Embryonic facial prominence (tissue), 1 donor: ENCODE measurements around the gene CDH16.

ENCODE experiments used
- DNase-seq: peaks from one replicate; pipeline ENCODE4 v3.0.0-alpha.2; 2016; ENCODE audit errors: extremely low spot score

The CDH16 gene

DNA sequence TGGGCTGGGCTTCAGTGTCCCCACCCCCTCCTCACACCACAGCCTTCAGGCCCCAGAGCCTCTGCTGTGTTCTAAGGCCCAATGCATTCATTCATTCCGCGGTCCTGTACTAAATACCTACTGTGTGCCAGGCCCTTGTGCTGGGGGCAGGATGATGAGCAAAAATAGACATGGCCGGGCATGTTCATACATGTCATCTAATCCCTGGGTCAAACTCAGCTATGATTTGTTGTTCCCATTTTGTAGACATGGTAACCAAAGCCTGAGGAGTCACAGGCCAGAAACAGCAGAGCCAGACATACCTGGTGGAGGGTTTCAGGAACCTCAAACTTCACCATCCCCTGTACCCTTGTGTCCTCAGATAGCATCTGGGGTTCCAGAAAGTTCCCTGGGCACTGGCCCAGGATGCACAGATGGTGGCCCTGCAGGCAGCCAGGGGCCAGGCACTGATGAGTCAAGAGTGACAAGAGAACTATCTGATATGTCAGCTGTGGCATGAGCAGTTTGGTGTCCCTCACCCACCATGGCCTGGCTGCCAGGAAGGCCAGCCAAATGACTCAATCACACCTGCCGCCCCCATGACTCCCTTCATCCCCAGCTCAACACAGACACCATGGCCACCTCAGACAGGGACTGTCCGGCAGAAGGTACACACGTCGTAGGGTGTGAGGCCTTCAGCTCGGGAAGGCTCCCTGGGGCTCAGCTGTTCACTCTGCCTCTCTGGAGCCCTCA is 9.4 kb upstream of the CDH16 start:
- no peak for DNase-seq

DNA sequence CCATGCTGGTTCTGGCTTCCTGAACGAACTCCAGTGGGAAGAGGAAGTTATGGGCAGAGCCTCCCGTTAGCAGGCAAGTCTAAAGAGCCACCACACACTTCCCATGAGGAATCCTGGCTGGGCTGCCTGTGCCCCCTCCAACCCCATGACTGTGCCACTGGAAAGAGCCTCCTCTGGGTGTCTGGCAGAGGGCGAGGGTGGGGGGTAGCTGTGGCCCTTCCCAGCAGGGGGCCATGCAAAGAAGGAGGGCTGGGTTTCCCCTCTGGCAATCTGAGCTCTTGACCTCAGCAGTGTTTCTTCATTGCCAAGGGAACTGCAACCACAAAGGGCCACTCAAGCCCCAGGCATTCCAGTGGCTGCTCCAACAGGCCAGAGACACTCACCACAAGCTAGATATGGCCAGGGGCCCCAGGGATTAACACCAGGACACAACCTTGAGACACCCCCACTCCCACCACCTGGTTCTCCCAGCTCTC is 8.3 kb upstream of the CDH16 start:
- DNase-seq, result no peak

DNA sequence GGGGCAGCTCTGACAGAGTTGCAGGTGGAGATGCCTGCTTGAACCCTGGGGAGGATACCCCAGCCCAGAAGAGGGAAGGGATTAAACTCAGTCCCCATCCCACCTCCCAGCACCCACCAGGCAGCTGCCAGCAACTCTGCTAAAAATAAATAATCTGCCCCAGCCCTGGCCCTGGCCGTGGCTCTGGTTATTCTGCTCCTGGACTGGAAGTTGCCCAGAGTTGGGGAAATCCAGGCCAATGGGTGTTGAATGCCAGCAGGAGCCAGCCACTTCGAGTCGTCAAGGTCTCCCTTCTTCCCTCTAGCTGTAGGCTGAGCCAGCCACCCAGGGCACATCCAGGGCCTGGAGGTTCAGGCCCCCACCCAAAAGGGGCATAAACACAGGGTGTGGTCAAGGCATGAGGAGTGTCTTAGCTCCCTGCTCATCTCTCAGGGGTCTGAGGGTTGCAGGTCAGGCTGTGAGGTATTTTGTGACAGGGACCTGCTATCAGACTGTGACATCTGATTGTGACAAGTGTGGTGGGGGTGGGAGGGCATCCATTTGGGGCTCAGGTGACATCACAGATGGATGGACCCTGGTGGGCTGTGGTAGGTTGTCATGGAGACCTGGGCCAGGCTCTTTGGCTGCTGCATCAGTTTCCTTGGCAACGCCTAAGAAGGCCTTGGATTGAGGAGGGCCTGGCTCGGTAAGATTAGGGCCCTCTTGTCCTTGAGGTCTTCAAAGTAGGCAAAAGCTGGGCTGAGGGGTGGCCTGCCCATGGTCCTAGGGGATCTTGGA is 7.7 kb upstream of the CDH16 start:
- DNase-seq, result no peak

DNA sequence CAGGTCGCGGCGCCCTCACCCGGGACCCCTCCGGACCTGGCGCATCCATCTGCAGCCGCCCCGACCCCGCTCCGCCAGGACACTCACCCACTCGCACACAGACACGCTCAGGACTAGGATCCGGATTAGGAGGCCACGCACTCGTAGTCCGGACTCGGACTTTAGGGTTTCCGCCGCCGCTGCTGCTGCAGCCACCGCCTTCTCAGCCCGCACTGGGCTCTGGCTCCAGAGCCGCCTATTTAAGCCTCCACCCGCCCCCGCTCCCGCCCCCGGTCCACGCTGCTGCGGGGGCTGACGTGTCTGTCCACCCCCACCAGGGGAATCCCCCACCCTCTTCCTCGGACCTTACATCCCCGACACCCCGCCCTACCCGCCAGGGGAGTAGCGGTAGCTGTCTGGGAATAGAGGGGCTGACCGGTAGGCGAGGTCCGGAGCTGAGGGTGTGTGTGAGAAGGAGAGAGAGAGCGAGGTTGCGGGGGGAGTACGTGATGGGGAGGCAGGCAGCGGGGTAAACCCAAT is 6.7 kb upstream of the CDH16 start, which contains the start of gene RRAD:
Gene RRAD (minus strand): TSS at position 214 of the 519 bp plus-strand sequence. CDS start 356 bp downstream, outside the sequence.
- no peak for DNase-seq

DNA sequence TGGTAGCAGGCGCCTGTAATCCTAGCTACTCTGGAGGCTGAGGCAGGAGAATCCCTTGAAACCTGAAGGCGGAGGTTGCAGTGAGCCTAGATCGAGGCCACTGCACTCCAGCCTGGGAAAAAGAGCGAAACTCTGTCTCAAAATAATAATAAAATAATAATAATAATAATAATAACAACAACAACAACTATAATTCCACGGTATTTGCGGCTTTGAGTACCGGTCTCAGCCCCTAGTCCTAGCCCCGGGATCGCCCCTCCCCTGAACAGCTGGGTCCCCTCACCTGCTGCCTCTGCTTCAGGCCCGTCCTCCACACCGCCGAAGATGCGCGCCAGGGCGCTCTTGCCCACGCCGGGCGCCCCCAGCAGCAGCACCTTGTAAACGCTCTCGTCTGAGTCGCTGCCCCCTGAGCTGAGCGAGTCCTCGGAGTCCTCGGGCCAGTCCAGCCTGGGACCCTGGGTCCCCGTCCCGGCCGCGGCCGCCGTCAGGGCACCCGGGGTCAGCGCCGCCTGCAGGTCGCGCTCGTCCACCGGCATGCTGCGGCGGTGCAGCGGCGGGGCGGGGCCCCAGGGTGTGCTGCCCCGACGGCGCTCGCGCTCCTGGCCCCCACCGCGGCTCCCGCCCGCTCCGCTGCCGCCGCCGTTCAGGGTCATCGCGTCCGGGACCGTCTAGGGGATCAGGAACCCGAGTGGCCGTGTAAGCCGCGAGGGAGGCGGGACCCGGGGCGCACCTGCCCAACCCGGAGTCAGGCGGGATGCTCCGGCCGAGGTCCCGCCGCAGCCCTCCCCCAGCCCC is 6.0 kb upstream of the CDH16 start:
- DNase-seq, result no peak

DNA sequence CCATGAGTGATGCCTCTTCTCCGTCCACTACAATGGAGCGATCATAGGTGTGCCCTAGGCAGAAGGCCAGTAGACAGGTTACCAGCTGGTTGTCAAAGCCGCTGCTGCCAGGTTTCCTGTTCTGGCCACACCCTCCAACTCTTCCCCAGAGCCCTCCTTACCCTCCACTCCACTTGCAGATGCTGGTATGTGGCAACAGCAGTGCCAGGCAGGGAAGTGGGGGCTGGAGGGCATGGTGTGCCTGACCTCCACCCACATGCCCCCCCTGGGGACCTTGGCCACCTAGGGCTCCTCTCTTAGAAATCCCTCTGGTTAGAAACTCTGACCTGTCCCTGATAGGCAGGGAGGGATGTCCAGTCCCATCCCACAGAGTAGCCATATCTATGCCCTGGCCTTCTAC is 5.2 kb upstream of the CDH16 start:
- DNase-seq, result no peak

DNA sequence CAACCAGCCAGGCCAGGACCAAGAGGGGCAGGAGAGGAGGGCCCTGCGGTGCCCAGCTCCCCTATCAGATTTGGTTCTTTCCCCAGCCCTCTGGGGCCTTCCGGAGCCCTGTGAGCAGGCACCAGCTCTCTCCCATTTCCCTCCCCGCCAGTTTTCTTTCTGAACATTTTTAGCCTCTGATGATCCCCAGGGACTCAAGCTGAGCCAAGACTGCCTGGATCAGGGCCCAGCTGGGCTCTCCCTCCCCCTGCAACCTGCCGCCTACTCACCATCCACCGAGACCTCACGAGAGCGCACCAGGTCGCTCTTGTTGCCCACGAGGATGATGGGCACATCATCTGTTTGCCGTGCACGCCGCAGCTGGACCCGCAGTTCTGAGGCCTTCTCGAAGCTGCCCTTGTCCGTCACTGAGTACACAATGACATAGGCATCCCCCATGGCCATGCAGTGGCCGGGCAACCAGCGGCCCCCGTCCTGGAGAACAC is 4.6 kb upstream of the CDH16 start:
- no peak for DNase-seq

DNA sequence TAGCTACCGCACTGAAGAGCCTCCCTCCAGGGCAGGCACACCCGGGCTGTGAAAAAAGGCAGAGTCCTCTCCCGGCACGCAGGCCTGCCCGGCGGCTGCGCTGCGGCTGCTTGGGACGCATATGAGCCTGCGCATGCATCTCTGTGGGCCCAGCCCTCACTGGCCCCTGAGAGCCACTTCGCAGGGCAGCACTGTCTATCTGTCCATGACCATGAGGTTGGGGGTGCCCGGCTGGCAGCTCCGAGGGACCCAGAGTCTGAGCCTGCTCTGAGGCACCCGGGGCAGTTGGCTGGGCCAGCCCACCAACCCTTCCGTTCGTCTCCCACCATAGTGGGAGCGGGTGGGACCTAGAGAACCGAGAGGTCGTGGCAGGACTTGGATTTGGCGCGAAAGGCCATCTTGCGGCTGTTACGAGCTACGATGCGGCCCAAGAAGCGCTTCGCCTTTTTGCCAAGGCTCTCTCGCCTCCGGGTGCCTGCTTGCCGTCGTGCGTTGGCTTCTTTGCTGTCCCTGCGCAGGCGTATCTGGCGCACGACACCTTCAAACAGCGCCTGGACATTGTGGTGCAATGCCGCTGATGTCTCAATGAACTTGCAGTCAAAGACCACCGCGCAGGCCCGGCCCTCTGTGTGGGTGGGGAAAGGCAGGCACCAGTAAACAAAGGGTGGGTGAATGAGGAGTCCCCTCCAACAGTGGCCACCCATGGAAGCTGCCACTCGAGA is 3.2 kb upstream of the CDH16 start:
- DNase-seq, result no peak

DNA sequence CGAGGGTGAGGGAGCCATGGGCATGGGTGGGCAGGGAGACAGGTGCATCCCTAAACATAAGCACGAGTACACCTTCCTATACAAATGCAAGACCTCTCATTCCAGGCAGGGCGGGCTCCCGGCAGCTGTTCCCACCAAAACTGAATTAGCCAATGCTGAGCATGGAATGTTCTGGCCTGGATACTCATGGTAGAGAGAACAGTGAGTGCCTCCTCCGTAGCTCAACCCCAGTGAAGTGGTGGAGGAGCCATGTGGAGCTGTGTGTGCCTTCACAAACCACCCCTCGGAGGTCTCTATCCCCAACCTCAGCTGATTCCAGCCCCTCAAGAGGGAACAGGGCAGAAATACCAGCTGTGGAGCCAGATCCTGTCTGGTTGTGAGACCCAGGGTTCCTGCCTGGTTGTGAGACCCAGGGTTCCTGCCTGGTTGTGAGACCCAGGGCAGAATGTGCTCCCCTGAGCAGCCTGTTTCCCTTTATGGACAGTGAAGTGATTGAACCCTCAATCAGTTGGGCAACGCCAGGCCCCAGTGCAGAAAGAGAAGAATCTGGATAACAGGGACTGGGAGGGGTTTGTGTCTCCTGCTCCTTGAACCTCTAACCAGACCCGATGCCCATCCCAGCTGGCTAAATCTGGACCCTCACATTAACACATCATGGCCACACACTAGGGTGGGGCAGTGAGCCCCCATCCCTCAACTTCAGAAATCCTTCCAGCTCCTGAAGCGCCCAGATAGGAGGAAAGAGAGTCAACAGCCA is 2.4 kb upstream of the CDH16 start:
- DNase-seq, result no peak

DNA sequence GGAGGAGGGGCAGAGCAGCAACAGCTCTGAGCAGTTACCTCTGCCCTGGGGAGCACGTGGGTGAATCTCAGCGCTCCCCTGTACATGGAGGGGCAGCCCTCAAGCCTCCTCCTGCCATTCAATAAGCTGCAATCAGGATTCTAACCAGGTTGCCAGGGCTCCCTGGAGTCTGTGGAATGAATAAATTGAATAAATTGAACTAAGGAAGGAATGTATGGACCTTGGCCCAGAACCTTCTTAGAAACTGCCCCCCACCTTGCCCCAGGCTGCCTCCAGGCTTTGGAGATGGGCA is 1.6 kb upstream of the CDH16 start:
- DNase-seq, result no peak

DNA sequence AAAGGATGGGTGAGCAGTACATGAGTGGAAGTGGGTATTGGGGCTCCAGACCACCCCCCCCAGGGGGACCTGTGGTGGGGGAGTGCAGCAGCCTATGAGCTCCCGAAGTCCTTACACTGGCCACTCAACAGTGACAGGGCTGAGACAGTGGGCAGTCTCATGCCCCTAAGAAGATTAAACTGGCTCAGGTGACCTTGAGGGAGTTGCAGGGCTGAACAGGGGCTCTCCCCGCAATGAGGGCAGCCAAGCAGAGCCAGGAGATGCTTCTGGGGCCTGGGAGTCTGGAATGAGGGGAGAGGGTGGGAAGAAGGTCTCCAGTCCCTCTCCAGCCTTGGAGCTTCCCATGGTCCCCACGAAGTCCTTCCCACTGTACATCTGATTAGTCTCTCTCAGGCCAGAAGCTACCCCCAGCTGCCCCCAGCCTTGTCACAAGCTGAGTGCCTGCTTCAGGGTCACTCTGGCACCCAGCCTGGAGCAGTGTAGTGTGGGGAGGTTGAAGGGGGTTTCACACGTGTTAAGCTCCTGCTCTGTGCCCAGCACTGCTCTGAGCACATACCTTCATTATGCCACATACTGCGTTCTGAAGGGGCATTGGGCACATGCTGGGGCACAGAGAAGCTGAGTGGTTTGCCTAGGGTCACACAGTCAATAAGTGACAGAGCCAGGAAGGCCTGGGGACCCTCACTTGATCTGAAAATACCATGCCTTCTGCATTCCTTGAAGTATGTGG is 1.0 kb upstream of the CDH16 start:
- DNase-seq, result no peak

DNA sequence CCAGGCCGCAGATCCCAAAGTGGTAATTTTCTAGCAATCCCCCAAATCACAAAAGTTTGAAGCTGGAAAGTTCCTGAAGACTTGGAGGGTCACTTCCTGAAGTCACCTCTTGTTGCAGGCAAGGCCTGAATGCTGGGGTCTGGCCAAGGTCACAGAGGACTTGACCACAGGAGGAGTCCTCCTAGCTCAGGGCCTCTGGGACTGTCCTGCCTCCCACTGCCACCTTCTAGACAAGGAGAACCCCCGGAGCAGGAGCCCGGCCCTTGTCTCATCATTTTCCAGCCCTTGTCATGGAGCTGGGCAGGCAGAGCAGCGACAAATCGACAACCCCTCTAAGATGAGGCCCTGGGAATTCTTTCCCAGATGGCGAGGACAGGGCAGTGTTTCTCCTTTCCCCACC is 330 bp downstream of the CDH16 start:
- no peak for DNase-seq

DNA sequence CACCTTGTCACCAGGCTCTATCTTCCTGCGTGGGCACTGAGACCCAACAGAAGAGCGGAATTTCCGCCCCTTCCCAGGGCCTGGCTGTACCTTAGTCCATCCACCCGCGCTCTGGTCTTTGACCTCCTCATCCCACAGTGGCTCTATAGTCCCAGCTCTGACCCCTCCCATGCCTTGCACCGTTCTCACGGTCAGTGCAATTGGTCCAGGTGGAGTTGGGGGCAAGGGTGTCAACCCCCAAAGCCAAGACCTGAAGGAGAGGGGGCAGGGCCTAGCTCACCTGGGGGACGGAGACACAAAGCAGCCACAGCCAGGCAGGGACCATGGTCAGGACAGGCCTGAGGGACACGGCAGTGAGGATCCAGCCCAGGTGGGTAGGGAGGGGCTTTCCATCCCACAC is 944 bp downstream of the CDH16 start:
- DNase-seq, result no peak

DNA sequence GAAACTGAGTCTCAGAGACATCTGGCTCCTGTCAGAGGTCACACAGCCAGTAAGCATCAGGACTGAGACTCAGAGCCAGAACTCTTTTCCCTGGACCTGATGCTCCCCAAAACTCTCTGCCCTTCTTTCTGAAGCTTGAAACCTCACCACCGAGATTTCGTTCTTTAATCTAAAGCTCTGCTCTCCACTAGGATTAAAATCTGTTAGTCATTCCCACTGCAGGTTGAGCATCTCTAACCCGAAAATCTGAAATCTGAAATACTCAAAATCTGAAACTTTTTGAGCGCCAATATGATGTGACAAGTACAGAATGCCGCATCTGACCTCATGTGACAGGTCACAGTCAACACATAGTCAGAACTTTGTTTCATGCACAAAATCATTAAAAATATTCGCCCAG is 2.2 kb downstream of the CDH16 start:
- DNase-seq, result no peak

DNA sequence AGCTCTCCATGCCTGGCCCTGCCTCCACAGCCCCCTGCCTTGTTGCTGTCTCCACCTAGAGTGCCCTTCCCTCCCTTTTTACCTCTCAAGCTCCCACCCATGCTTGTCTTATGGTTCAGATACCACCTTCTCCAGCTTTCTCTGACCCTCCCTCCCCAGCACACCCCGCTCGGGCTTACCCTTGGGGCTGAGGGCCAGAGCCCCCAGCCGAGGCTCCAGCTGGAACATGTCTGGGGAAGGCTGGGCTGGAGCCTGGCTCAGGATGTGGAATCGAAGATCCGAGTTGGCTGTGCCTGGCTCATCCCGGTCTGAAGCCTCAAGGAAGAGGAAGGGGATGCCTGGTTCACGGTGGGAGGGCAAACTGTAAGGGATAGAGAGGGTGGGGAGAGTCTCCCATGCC is 3.6 kb downstream of the CDH16 start:
- no peak for DNase-seq

DNA sequence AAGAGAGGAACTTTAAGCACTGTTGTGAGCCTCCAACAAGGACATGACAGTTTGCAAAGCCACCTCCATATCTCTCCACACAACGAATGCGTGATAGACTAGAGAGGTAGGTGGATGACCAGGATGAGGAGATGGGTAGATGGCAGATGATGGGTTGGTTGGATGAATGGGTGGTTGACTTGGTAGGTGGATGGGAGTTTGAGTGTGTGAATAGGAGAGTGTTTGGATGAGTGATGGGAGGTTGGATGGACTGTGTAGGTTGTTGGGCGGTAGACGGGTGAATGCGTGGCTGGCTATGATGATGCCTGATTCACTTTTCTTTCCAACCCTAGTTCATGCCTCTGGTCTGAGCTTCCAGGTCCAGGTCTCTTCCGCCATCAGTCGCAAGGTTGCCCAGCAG is 4.1 kb downstream of the CDH16 start:
- no peak for DNase-seq

DNA sequence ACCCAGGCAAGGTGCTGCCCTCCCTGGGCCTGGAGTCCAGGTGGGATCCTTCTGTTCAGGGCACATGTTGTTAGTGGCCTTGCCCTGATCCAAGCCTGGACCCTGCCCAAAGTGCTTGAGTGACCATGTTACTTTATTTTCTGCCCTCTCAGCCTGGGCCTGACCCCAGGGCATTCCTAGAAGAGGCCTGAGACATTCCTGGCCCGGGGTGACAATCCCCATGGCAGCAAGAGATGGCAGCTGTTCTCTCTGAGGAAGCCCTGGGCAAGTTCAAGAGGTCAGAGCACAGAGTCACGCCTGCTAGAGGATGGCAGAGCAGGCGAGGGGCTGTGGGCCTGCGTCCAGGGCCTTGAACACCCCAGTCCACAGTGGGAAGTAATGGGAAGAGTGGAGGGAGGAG is 5.0 kb downstream of the CDH16 start:
- DNase-seq, result no peak

DNA sequence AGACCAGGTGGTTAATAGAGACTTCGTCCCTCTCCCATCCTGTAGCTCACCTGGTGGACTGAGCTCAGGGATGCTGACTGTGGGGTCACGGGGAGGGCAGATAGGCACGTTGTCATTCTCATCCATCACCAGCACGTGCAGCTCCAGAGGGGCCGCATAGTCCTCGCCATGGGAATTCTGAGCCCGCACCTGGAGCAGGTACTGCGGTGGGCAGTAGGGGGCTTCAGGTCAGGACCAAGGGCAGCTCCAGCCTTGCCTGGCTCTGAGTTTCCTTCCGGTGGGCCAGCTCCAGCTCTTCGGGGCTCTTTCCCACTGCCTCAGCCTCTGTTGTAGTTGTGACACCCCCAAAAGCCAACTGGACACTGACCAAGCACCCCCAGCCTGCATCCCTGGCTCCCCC is 5.6 kb downstream of the CDH16 start:
- DNase-seq, result no peak

DNA sequence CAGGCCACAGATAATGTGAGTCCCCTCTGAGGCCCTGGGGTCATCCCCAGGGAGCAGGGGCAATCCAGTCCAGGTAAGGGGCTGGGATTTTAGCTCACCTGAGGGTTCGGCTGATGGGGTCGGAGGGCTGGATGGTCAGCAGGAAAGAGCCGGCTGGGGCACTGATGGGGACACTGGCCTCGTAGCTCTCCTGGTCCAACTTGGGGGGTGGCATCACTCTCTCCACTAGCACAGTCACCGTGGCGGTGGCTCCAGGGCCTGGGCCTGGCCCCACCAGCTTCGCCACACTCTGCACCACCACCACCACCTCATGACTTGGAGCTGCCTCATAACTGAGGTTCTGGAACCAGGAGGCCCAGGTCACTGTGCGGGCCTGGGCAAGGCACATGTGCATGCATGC is 6.9 kb downstream of the CDH16 start:
- no peak for DNase-seq

DNA sequence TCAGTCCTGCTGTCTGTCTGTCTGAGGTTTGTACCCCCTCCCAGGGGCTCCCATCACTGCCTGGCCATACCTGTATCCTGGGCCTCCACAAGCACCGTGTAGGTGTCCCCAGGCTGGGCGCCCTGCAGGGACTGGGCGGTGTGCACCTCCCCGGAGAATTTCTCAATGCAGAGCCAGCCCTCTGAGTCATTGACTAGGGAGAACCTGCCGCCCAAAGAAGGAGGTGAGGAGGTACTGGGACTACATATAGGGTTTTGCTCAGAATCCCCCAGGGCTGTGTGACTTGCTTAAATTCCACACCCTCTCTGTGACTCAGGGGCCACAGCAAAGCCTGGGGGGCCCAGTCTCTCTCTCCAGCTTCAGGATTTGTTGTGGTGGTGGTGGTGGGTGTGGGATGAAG is 7.6 kb downstream of the CDH16 start:
- DNase-seq, result no peak
